SU-DHL-6 (cell line): ENCODE measurements around the gene MTOR.
"Not testable (repeated sequence)": the region's sequence is repeated elsewhere in the genome, so short reads cannot be mapped to it uniquely, and the experiment has no call there.

Source experiments
- H2AFZ ChIP-seq: fragments of 200-600 bp; sonication (generic); 2 replicates; pipeline ENCODE4 v1.6.1; 2014; ENCODE audit warnings: low read depth, mild to moderate bottlenecking, moderate library complexity, mixed read lengths, antibody characterized with exemption, low read length; ENCODE audit not compliant: severe bottlenecking
- H3F3A ChIP-seq: fragments of 200-600 bp; shearing (Covaris generic); 2 replicates; pipeline ENCODE4 v1.6.0; 2016; ENCODE audit warnings: antibody characterized with exemption, mild to moderate bottlenecking; ENCODE audit not compliant: insufficient read depth
- H3K27ac ChIP-seq: fragments of 200-600 bp; sonication (generic); 2 replicates; pipeline ENCODE4 v1.5.1; 2016; ENCODE audit warnings: low read depth, mild to moderate bottlenecking, low read length, moderate library complexity, mixed read lengths
- H3K27me3 ChIP-seq: fragments of 200-600 bp; sonication (generic), shearing (Covaris generic); 2 replicates; pipeline ENCODE4 v1.6.0; 2014; ENCODE audit warnings: mild to moderate bottlenecking, low read length
- H3K36me3 ChIP-seq: fragments of 200-600 bp; sonication (generic); 2 replicates; pipeline ENCODE4 v1.6.1; 2014; ENCODE audit warnings: mild to moderate bottlenecking, low read length, mixed read lengths
- H3K4me2 ChIP-seq: fragments of 300-600, 200-600 bp; shearing (Covaris generic), sonication (generic); 2 replicates; pipeline ENCODE4 v1.6.0; 2014; ENCODE audit warnings: low read length, low read depth, mild to moderate bottlenecking; ENCODE audit not compliant: poor library complexity, severe bottlenecking
- H3K4me3 ChIP-seq: fragments of 200-600 bp; sonication (generic); 2 replicates; pipeline ENCODE4 v1.5.1; 2014; ENCODE audit warnings: antibody characterized with exemption, low read length, mild to moderate bottlenecking, mixed read lengths; ENCODE audit not compliant: insufficient read depth, poor library complexity, severe bottlenecking
- H3K79me2 ChIP-seq: fragments of 200-600 bp; sonication (generic); 2 replicates; pipeline ENCODE4 v1.6.1; 2014; ENCODE audit warnings: mild to moderate bottlenecking, low read length, moderate library complexity; ENCODE audit not compliant: insufficient read depth
- H3K9ac ChIP-seq: fragments of 200-600 bp; sonication (generic); 2 replicates; pipeline ENCODE4 v1.7.0; 2014; ENCODE audit warnings: mild to moderate bottlenecking, low read length
- H3K9me2 ChIP-seq: fragments of 200-600 bp; sonication (generic); replicated peaks from 2 replicates; pipeline ENCODE4 v1.6.1; 2014; ENCODE audit warnings: low read length; ENCODE audit not compliant: insufficient read depth
- H3K9me3 ChIP-seq: fragments of 200-600 bp; sonication (generic); 2 replicates; pipeline ENCODE4 v1.6.1; 2014; ENCODE audit warnings: low read length, mixed read lengths; ENCODE audit not compliant: insufficient read depth
- H4K20me1 ChIP-seq: fragments of 200-600 bp; sonication (generic); 2 replicates; pipeline ENCODE4 v1.6.1; 2014; ENCODE audit warnings: low read depth, mild to moderate bottlenecking, antibody characterized with exemption, low read length, moderate library complexity, mixed read lengths
- EZH2phosphoT487 ChIP-seq: fragments of 200-600 bp; sonication (generic), shearing (Covaris generic); conservative IDR thresholded peaks from 2 replicates; pipeline ENCODE4 v1.6.1; 2018; ENCODE audit warnings: mild to moderate bottlenecking, antibody characterized with exemption, low read length, moderate library complexity, mixed read lengths
- TF ChIP-seq, protein P1 (sequence below): fragments of 200-600 bp; sonication (generic); IDR thresholded peaks from one replicate; pipeline ENCODE4 v1.5.1; 2017; ENCODE audit warnings: antibody characterized with exemption, mild to moderate bottlenecking, low read length, moderate library complexity; ENCODE audit not compliant: insufficient read depth, poor library complexity, severe bottlenecking

The MTOR gene

DNA sequence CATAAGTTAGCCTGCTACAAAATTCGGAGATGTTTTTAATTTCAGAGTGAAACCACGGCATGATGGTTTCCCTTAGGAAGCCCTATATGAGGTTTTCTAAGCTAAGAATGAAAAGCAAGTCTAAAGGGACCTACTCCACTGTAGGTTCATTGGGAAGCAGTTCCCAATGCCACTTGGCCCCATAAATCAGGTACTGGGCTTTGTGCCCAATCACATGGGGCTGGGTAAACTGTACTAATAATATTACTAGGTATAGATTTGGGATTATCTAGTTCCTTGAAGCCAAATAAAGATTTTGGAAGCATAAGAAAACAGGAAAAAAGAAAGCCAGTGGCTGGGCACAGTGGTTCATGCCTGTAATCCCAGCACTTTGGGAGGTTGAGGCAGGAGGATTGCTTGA lies 92.2 kb downstream of the MTOR start:
- Histone ChIP-seq H3K9ac (no peak overlapping the region), H3F3A (no peaks in the 10 kb centered on the region), H2AFZ (no peak overlapping the region), H3K9me2 (no peaks in the 10 kb centered on the region), H3K27me3 (no peaks in the 10 kb centered on the region), H3K9me3 (no peaks in the 10 kb centered on the region), H3K4me2 (no peak overlapping the region), H3K79me2 (no peaks in the 10 kb centered on the region), H3K27ac (no peak overlapping the region), H4K20me1 (no peaks in the 10 kb centered on the region), H3K36me3 (no peaks in the 10 kb centered on the region), H3K4me3 (no peak overlapping the region)
- TF ChIP-seq, protein P1, sequence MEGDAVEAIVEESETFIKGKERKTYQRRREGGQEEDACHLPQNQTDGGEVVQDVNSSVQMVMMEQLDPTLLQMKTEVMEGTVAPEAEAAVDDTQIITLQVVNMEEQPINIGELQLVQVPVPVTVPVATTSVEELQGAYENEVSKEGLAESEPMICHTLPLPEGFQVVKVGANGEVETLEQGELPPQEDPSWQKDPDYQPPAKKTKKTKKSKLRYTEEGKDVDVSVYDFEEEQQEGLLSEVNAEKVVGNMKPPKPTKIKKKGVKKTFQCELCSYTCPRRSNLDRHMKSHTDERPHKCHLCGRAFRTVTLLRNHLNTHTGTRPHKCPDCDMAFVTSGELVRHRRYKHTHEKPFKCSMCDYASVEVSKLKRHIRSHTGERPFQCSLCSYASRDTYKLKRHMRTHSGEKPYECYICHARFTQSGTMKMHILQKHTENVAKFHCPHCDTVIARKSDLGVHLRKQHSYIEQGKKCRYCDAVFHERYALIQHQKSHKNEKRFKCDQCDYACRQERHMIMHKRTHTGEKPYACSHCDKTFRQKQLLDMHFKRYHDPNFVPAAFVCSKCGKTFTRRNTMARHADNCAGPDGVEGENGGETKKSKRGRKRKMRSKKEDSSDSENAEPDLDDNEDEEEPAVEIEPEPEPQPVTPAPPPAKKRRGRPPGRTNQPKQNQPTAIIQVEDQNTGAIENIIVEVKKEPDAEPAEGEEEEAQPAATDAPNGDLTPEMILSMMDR: no peak
- TF ChIP-seq EZH2phosphoT487: no peak

DNA sequence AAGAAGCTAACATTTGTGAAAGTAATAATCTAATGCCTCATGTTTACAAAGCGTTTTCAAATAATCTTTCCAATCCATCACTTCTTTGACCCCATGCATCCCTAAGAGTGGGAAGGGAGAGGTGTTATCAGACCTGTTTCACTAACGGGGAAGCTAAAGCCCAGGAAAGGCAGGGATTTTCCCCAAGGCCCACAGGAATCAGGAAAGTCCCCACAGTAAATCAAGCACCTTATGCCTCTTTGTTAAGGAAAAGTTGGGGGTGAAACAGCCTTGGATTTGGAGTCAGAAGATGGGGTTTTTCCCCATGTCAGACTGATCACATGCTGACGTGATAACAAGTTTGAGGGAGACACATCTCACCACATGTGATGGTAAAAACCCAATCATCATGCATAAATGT lies 93.1 kb downstream of the MTOR start:
- no peak overlapping the region for H3K4me3 ChIP-seq
- TF ChIP-seq, protein P1: no peak
- TF ChIP-seq EZH2phosphoT487: no peak
- H3K36me3 ChIP-seq: no peaks in the 10 kb centered on the region
- H3K9ac ChIP-seq: no peak overlapping the region
- H3K9me3 ChIP-seq: no peaks in the 10 kb centered on the region
- H3K27ac ChIP-seq: no peak overlapping the region
- no peaks in the 10 kb centered on the region for H4K20me1 ChIP-seq
- no peaks in the 10 kb centered on the region for H3K79me2 ChIP-seq
- H2AFZ ChIP-seq: no peak overlapping the region
- H3K9me2 ChIP-seq: no peaks in the 10 kb centered on the region
- H3K27me3 ChIP-seq: no peaks in the 10 kb centered on the region
- H3F3A ChIP-seq: no peaks in the 10 kb centered on the region
- no peak overlapping the region for H3K4me2 ChIP-seq

DNA sequence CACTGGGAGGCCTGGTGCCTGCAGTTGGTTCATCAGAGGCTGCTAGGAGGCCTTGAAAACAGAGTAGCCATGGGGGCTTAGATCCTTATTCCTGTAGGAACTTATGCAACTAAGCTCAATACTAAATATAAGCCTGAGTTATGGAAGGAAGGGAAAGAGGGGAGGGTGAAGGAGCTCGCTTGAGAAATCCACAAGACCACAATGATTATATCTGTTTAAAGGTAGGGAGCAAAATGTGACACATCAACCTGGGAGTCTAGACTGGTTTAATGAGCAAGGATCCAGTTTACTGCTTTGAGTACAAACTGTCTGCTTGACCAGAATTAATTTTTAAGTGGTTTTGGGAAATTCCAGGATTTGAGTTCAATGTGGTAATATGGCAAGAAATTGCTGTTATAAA lies 93.6 kb downstream of the MTOR start:
- H4K20me1 ChIP-seq: no peaks in the 10 kb centered on the region
- H3K79me2 ChIP-seq: no peaks in the 10 kb centered on the region
- H3F3A ChIP-seq: no peaks in the 10 kb centered on the region
- no peak overlapping the region for H3K4me3 ChIP-seq
- H3K9me3 ChIP-seq: no peaks in the 10 kb centered on the region
- TF ChIP-seq, protein P1: no peak
- TF ChIP-seq EZH2phosphoT487: no peak
- H3K4me2 ChIP-seq: no peak overlapping the region
- no peaks in the 10 kb centered on the region for H3K9me2 ChIP-seq
- no peak overlapping the region for H2AFZ ChIP-seq
- no peaks in the 10 kb centered on the region for H3K27me3 ChIP-seq
- H3K27ac ChIP-seq: no peak overlapping the region
- no peaks in the 10 kb centered on the region for H3K36me3 ChIP-seq
- no peak overlapping the region for H3K9ac ChIP-seq

DNA sequence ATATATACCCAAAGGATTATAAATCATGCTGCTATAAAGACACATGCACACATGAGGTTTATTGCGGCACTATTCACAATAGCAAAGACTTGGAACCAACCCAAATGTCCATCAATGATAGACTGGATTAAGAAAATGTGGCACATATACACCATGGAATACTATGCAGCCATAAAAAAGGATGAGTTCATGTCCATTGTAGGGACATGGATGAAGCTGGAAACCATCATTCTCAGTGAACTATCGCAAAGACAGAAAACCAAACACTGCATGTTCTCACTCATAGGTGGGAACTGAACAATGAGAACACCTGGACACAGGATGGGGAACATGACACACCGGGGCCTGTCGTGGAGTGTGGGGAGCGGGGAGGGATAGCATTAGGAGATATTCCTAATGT lies 95.6 kb downstream of the MTOR start:
- H3K27me3 ChIP-seq, H3K79me2 ChIP-seq, H3K9me2 ChIP-seq, H3K4me3 ChIP-seq, H3F3A ChIP-seq, H3K4me2 ChIP-seq, H3K9ac ChIP-seq, H3K9me3 ChIP-seq, H3K27ac ChIP-seq, H4K20me1 ChIP-seq, H2AFZ ChIP-seq, H3K36me3 ChIP-seq: not testable (repeated sequence)

DNA sequence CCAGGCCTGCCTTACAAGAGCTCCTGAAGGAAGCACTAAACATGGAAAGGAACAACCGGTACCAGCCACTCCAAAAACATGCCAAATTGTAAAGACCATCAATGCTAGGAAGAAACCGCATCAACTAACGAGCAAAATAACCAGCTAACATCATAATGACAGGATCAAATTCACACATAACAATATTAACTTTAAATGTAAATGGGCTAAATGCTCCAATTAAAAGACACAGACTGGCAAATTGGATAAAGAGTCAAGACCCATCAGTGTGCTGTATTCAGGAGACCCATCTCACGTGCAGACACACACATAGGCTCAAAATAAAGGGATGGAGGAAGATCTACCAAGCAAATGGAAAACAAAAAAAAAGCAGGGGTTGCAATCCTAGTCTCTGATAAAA lies 99.6 kb downstream of the MTOR start:
- H3K27ac ChIP-seq, H3K9ac ChIP-seq, H3K4me2 ChIP-seq, H3K79me2 ChIP-seq, H3K4me3 ChIP-seq, H3F3A ChIP-seq, H3K27me3 ChIP-seq, H2AFZ ChIP-seq, H3K9me3 ChIP-seq, H3K36me3 ChIP-seq, H3K9me2 ChIP-seq, H4K20me1 ChIP-seq: not testable (repeated sequence)
